Activated CD4-positive, alpha-beta T cell treated with anti-CD3 and anti-CD28 coated beads, Interleukin-2, amount 10 ng/mL, durations not matched to agents 24 days and 14 days (primary cell): ENCODE results near the gene SERTM1. TPM values are rescaled to one million over a fixed set of nuclear protein-coding genes. Genes with fewer than 3 reads are reported as not detected.

Experiments
- DNase-seq: peaks from one replicate; pipeline ENCODE4 v3.0.0; 2022
- H3K27ac Mint-ChIP-seq: one replicate; pipeline ENCODE4 v1.8.0; 2022; ENCODE audit warnings: mild to moderate bottlenecking, mixed read lengths
- H3K27me3 Mint-ChIP-seq: one replicate; pipeline ENCODE4 v1.8.0; 2022; ENCODE audit warnings: mixed read lengths
- H3K36me3 Mint-ChIP-seq: one replicate; pipeline ENCODE4 v1.8.0; 2022; ENCODE audit warnings: low read depth, mild to moderate bottlenecking, mixed read lengths
- H3K4me1 Mint-ChIP-seq: one replicate; pipeline ENCODE4 v1.8.0; 2021; ENCODE audit warnings: mixed read lengths
- H3K4me3 Mint-ChIP-seq: one replicate; pipeline ENCODE4 v1.8.0; 2022; ENCODE audit warnings: mild to moderate bottlenecking, moderate library complexity, mixed read lengths
- H3K9me3 Mint-ChIP-seq: one replicate; pipeline ENCODE4 v1.8.0; 2021; ENCODE audit warnings: mixed read lengths
- intact Hi-C: fragments of 100-400 bp; cut with micrococcal nuclease; formaldehyde crosslinking; loops from one replicate; pipeline ENCODE4 v1.15.1; 2023
- total RNA-seq: library from RNA; stranded (reverse); gene quantifications from 2 replicates; pipeline ENCODE4 v1.2.3, GENCODE V29; 2022

SERTM1 gene
- total RNA-seq, 1 donor from 2014 or later = 0.07 TPM

- Mint-ChIP-seq H3K9me3 (no peaks in the 10 kb centered on the region), H3K27me3 (no peaks in the 10 kb centered on the region), H3K27ac (no peak overlapping the region), H3K4me3 (no peak overlapping the region), H3K4me1 (no peaks in the 10 kb centered on the region), H3K36me3 (no peaks in the 10 kb centered on the region)
- DNase-seq = no peak
- intact Hi-C loops = no loop called here
Observed at GRCh38 chr13:36718686-36719085, 44.9 kb downstream of the SERTM1 start.

- intact Hi-C loops = no loop called here
- Mint-ChIP-seq H3K27ac (no peak overlapping the region), H3K36me3 (no peaks in the 10 kb centered on the region), H3K4me3 (no peak overlapping the region), H3K27me3 (peaks cover 3% of the 10 kb centered on the region), H3K4me1 (no peaks in the 10 kb centered on the region), H3K9me3 (no peaks in the 10 kb centered on the region)
- no peak for DNase-seq
Observed at GRCh38 chr13:36724141-36724540, 50.3 kb downstream of the SERTM1 start.

DNA sequence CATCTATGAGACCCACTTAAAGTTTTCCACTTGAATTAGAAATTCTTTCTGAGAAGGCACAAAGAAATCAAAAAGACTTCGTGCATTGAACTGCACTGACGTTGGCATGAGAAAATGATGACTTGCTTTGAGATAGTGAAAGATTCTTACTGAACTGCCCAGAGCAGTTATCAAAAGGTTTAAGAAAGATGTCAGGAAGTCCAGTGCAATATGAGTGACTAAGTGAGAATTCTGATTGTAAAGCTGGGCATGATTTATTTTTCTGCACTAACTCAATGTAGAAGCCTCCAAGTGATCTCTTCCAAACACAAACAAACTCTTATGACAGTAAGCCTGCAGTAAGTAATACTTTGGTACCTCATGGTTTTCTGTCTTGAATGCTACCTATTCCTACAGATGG, 52.1 kb downstream of the SERTM1 start:
- H3K4me1 Mint-ChIP-seq = no peaks in the 10 kb centered on the region
- H3K9me3 Mint-ChIP-seq = no peaks in the 10 kb centered on the region
- no peak overlapping the region for H3K4me3 Mint-ChIP-seq
- DNase-seq = no peak
- intact Hi-C loops = no loop called here
- no peak overlapping the region for H3K27ac Mint-ChIP-seq
- peaks cover 5% of the 10 kb centered on the region for H3K27me3 Mint-ChIP-seq
- no peaks in the 10 kb centered on the region for H3K36me3 Mint-ChIP-seq

- peaks cover 5% of the 10 kb centered on the region for H3K27me3 Mint-ChIP-seq
- no peaks in the 10 kb centered on the region for H3K9me3 Mint-ChIP-seq
- H3K4me1 Mint-ChIP-seq = no peaks in the 10 kb centered on the region
- no peaks in the 10 kb centered on the region for H3K36me3 Mint-ChIP-seq
- H3K27ac Mint-ChIP-seq = no peak overlapping the region
- no peak overlapping the region for H3K4me3 Mint-ChIP-seq
- intact Hi-C loops = no loop called here
- peak; percentile 11 for DNase-seq
Observed at GRCh38 chr13:36728006-36728405, 54.2 kb downstream of the SERTM1 start.

DNA sequence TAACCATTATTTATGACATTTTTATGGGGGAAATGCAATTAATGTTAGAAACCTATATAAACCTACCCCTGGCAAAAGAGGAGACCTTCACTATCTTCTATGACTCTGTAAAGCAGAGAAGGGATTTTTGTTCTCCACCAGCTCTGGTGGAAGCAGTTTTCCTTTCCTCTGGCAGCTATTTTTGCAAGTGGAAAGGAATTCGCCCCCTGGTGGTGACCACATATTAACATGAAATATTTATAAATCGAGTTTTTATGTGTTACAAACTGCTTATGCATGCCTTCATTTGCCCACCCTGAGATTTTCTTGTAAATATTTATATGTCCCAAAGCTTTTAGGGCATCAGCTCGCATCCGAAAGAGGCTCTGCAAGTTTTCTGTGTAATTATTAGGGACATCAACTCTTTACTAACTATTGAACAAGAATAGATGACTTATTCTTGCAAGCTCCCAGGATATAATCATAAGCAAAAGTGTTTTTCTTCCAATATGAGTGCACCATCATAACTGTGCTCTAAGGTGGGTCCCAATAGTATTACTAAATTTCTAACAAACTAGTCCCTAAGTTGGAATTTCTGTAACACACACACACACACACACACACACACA, 62.4 kb downstream of the SERTM1 start:
- Mint-ChIP-seq H3K9me3 (no peaks in the 10 kb centered on the region), H3K4me3 (no peak overlapping the region), H3K4me1 (no peaks in the 10 kb centered on the region), H3K36me3 (no peaks in the 10 kb centered on the region), H3K27ac (no peak overlapping the region), H3K27me3 (peaks cover 5% of the 10 kb centered on the region)
- DNase-seq = peak; percentile 78
- intact Hi-C loops = loop anchor here (1.0 to 5.0 kb wide), 2 partner anchors 316 to 454 kb away; no protein-coding TSS in a partner anchor

GRCh38 chr13:36737524-36738083, 63.8 kb downstream of the SERTM1 start:
- H3K9me3 Mint-ChIP-seq = peaks cover under 1% of the 10 kb centered on the region

GRCh38 chr13:36745436-36745835, 71.6 kb downstream of the SERTM1 start:
- H3K27ac Mint-ChIP-seq = no peak overlapping the region
- H3K27me3 Mint-ChIP-seq = peaks cover 5% of the 10 kb centered on the region
- H3K4me3 Mint-ChIP-seq = no peak overlapping the region
- no peaks in the 10 kb centered on the region for H3K4me1 Mint-ChIP-seq
- no peaks in the 10 kb centered on the region for H3K36me3 Mint-ChIP-seq
- H3K9me3 Mint-ChIP-seq = peaks cover 8% of the 10 kb centered on the region
- intact Hi-C loops = no loop called here
- DNase-seq = no peak

More at GRCh38 chr13:36737524-36738083, 63.8 kb downstream of the SERTM1 start:
- H3K27me3 Mint-ChIP-seq = peaks cover 5% of the 10 kb centered on the region
- no peak overlapping the region for H3K4me3 Mint-ChIP-seq
- no peak overlapping the region for H3K27ac Mint-ChIP-seq
- intact Hi-C loops = loop anchor here (5.0 kb wide), 1 partner anchor 455 kb away; no protein-coding TSS in a partner anchor
- H3K36me3 Mint-ChIP-seq = no peaks in the 10 kb centered on the region
- H3K4me1 Mint-ChIP-seq = no peaks in the 10 kb centered on the region
- DNase-seq = no peak

GRCh38 chr13:36746051-36746450, 72.2 kb downstream of the SERTM1 start:
- H3K4me3 Mint-ChIP-seq = no peak overlapping the region
- peaks cover 8% of the 10 kb centered on the region for H3K27me3 Mint-ChIP-seq
- intact Hi-C loops = no loop called here
- no peak for DNase-seq
- peaks cover 8% of the 10 kb centered on the region for H3K9me3 Mint-ChIP-seq
- no peaks in the 10 kb centered on the region for H3K4me1 Mint-ChIP-seq
- H3K27ac Mint-ChIP-seq = no peak overlapping the region
- H3K36me3 Mint-ChIP-seq = no peaks in the 10 kb centered on the region

Other genes with a start within 250 kb of the SERTM1 start
- gene CCNA1, start 241.5 kb upstream of the SERTM1 start, total RNA-seq = 2.1 and 2.2 TPM in 2 replicates
- 18.0 and 20.9 TPM in 2 replicates for gene RFXAP, start 145.2 kb downstream of the SERTM1 start, total RNA-seq
- gene SMAD9, start 246.2 kb downstream of the SERTM1 start, total RNA-seq = 0.05 TPM in 1 of 2 replicates, not detected in the other